ENCODE measurements around the gene STK32B.
A peak's percentile ranks its signal among the peaks of the same experiment; 100 is the strongest.
"Not testable (repeated sequence)": the region's sequence is repeated elsewhere in the genome, so short reads cannot be mapped to it uniquely, and the experiment has no call there.

Gene STK32B

DNA sequence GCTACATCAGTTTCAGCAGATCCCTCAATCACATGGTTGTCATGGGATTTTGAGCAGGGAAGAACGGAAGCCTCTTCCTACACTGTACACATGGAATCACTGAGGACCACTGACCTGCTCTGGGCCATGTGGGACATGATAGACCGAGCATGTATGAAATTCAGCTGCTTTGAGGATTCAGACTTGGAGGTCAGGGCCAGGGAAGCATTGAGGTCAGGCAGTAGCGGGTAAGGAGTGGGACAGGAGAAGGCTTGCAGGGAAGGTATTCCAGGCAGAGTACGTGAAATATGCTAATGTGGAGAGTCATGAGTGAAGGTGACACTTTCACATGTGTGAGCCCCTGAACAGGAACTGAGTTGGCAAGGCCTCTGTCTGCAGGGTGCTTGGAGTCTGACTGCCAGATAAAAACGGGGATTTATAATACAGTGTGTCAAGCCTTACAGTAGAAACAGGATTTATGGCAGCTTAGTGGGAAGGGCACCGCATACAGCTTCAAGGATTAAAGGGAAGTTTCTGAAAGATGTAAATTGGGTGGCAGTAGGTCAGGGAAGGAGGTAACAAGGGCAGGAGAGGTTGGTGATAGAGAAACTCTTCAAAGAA lies 111.7 kb downstream of the STK32B start:
- DNase-seq (ENCODE audit: low spot score), result no peak

DNA sequence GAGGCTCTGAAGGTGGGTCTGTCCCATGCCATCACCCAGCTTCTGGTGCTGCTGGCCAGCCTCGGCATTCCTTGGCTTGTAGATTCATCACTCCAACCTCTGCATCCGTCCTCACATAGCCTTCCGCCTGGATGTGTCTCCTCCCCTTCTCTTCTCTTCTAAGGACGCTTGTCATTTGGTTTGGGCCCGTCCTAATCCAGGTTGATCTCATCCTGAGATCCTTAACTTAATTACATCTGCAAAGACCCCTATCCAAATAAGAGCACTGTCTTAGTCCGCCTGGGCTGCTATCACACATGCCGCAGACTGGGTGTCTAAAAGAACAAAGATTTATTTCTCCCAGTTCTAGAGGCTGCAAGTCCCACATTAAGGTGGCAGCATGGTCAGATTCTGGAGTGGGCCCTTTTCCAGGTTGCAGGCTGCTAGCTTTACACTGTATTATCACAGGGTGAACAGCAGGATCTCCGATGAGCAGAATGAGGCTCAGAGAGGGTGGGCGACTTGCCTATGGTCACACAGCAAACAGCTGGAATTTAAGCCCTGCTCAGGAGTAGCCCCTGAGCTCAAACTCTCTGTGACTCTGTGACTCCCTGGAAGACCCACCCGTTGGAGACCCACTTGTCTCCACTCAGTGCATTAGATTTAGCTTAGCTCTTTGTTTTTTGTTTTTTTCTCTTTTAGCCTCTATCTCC lies 113.1 kb downstream of the STK32B start:
- no peak for DNase-seq (ENCODE audit: low spot score)

DNA sequence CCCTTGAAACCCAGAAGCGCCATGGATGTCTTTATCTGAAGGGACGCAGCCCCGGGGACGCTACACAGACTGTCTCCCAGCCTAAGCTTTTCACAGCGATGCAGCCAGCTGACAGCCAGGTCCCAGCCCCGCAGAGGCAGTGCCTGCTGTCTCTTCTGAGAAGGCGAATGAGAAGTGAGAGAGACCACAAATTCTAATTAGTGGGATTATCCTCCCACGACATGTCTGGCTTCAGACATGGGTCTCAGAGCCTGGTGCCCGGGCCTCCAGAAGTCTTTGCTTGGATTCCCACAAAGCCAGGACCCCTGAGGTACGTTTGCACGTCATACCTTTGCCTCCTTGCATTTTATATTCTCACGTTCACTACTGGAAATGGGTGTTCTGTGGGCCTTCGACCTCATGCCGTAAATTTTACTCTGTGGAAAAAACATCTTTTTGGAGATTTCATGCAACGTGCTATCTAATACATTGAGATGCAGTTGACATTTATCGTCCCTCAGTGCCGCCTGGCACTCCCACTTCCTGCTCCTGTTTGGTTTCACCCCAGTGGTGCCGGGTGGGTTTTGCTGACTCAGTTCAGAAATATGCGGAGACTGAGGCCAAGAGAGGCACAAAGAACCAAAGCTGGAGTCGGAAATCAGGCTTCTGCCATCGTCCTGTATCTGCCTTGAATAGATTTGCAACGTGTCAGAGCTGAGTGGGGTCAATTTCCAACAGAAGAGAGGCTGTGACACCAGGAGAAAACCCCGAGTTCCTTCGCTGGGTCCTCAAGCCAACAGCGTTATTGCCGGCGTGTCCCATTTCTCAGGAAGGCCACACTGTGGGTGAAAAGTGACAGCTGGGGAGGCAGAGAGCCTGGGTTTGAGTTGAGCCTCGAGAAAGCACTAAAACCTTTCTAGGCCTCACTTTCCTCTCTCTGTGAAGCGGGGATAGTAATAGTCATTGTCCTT lies 114.4 kb downstream of the STK32B start:
- DNase-seq (ENCODE audit: low spot score), result no peak

DNA sequence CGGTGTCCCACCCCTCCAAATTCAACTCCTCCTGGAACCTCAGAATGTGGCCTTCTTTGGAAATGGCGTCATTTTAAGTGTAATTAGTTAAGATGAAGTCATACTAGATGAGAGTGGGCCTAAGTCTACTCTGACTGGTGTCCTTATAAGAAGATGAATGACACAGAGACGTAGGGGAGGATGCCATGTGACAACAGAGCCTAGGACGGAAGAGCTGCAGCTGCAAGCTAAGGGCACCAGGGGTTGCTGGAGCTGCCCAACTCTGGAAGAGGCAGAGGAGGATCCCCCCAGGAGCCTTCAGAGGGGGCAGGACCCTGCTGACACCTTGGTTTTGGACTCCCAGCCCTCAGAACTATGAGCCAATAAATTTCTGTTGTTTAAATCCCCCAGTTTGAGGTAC lies 115.1 kb downstream of the STK32B start:
- no peak for DNase-seq (ENCODE audit: low spot score)

DNA sequence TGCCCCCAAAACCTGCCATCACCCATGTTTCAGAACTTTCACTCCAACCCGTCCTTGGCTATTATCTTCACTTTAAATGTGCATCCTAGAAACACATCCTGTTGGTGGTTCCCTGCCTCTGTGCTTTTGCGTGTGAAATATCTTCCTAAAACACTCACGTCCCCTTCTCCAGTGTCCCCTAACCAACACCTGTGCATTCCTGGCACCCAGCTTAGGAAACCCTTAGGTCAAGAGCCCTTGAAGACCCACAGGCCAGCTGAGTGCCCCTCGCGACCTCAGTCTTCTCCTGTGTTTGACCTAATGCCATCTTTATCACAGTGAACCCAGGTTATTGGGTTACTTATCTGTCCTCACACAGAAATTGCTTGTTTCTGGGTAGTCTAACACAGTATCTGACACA lies 117.6 kb downstream of the STK32B start:
- DNase-seq (ENCODE audit: low spot score), result no peak

DNA sequence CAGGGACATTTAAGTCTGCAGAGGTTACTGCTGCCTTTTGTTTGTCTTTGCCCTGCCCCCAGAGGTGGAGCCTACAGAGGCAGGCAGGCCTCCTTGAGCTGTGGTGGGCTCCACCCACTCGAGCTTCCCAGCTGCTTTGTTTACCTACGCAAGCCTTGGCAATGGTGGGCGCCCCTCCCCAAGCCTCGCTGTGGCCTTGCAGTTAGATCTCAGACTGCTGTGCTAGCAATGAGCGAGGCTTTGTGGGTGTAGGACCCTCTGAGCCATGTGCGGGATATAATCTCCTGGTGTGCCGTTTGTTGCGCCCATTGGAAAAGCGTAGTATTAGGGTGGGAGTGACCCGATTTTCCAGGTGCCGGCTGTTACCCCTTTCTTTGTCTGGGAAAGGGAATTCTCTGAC lies 124.6 kb downstream of the STK32B start:
- not testable (repeated sequence) for DNase-seq (ENCODE audit: low spot score)

DNA sequence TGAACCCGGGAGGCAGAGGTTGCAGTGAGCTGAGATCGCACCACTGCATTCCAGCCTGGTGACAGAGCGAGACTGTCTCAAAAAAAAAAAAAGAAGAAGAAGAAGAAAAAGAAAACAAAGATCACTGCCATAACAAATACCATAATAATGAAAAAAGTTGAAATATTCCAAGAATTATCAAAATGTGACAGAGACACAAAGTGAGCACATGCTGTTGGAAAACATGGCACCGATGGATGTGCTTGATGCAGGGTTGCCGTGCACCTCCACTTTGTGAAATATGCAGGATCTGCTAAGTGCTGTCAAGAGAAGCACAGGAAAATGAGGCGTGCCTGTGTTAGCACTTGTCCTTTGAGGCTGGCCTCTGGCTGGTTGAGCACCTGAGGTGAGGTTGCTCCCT lies 133.3 kb downstream of the STK32B start:
- no peak for DNase-seq (ENCODE audit: low spot score)

DNA sequence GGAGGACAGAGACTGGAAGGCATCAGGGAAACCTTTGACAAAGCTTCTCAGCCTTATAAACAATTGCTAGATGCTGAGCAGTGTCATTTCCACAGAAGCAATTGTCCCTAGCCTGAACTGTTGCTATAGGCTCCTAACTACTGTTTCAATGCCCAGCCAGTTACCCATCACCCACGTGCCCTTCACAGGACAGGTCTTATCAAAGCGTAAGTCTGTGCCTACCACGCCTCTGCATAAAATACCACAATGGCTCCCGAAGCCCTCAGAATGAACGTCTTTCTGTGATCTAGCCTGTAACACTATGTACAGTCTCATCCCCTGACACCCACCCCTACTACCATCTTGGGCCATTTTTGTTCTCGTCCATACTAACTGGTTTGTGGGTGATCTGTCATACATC lies 134.3 kb downstream of the STK32B start:
- no peak for DNase-seq (ENCODE audit: low spot score)

DNA sequence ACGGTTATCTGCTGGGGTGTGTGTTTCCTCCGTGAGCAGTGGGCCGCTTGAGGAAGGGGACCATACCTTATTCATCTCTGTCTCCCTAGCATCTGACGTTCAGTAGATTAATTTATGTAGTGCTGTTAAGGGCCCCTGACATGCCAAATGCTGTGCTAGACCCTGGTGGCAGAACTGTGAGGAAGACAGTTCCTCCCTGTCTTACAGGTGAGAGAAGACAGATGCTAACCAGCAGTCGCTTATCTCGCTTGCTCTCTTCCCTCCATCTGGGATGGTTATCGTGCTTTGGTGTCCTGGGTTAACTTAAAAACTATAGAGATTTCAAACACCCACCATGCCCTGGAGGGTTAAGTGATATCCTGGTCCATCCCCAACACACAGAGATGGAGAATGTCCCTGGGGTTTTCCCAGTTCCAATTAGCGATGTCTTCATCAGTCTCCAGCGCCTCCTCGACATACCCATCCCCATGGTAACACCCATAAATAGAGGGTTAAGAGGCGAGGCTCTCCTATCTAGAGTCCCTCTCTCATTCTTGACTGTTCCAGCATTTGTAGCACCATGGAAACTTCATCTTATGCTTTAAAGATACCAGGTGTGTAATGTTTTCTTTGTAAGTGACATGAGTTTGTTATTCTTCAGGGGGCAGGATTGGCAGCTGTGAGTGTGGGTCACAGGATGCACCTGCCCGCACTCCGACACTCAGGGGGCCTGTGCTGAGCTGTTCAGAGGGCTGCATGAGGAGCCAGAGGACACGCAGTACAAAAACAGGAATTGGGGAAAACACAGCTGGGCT lies 135.2 kb downstream of the STK32B start:
- peak; percentile 25 for DNase-seq (ENCODE audit: low spot score)

DNA sequence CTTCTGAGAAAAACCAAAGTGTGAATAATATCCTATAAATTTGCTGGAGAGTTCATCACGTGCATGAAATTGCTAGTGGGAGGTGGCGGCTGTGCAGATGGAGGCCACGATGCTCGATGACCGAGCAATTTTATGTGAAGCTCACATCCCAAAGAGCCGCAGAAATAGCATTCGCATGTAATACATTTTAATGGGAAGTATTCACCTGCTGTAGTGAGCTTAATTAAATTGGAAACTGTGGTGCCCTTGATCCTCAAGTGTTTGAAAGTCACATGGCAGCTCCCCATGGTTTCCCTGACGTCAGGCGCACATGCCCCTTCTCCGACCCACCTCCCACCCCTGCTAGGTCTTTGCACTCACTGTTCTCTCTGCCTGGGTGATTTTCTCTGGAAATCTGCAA lies 136.8 kb downstream of the STK32B start:
- no peak for DNase-seq (ENCODE audit: low spot score)

DNA sequence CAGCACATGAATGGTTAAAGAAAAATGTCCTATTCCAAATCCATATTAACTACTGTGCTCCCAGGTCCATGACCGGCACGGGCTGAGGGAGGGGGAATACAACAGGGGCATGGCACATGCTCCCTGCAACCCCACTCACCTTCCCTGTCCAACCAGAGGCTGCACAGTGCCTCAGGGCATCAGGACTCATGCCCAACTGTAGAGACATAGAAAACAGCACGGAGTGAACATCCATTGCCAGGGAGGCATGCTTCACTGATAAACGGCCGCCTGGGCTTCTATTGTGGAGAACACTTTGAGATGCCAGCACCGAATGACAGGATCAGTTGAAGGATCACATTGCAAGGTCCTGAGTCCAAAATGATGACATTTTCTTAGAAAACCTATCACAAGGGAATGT lies 140.6 kb downstream of the STK32B start:
- no peak for DNase-seq (ENCODE audit: low spot score)

DNA sequence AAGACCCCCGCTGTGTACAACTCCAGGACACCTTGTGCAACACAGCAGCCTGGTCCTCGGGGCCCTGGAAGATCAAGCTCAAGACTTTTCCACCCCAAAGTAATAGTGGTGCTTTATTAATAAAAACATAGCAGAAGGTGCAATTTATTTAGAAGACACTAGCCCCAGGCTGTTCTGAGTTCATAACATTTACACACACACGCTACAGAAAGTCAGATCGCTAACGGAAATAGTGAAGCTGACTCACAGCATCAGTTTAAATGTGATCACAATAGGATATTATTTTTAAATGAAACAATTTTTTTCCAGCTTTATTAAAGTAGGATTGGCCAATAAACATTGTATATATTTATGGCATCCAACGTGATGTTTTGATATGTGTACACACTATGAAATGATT lies 141.0 kb downstream of the STK32B start:
- DNase-seq (ENCODE audit: low spot score), result no peak

DNA sequence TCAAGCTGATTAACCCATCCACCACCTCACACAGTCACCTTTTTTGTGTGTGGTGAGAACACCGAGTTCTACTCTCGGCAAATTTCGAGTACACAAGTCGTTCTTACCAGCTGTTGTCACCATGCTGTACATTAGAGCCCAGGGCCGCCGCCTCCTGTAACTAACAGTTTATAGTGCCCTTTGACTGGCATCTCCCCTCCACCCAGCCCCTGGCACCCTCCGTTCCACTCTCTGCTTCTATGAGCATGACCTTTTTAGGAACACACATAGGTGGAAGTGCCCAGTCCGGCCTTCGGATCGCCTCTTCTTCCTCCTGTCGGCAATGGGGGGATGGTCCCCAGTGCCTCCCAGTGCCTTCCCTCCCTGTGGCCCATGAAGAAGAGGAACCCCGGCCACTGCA lies 141.4 kb downstream of the STK32B start:
- DNase-seq (ENCODE audit: low spot score), result no peak

DNA sequence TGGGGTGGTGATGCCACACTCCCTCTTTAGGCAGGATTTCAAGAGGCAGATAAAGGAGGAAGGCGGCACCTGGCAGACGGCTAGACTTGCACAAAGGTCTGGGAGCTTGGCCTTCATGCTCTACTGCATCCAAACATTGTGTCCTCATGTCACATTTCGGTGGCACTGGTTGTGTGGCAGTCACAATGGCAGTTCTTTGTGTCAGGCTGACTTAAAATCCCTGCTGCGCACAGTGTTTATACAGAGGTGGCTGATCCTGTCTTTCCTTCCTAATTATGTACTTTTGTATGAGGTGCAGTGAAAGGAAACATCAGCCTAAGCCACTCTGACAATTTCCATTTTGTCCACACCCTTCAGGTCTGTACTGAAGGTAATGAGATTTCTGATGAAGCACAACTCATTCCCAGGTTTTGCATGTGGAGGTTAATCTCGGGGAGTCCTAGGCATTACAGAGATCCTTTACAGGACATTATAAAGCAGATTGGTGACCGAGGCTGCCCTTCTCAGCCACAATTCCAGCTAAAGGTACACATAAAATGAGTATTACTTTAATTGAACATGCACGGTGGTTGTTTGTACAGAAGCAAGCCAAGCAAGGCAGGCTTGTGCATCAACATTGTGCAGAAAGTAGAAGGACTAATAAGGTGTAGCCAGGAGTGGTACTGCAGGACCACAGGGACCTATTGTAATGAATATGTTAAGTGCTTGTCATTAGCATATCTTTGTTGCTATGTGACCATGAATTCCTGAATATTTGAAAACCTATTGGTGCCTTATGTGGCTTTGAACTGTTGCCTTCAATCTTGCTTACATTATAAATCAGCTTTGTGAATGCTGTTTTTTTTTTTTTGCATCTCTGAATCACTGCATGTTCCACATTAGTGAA lies 147.6 kb downstream of the STK32B start:
- DNase-seq (ENCODE audit: low spot score), result no peak

DNA sequence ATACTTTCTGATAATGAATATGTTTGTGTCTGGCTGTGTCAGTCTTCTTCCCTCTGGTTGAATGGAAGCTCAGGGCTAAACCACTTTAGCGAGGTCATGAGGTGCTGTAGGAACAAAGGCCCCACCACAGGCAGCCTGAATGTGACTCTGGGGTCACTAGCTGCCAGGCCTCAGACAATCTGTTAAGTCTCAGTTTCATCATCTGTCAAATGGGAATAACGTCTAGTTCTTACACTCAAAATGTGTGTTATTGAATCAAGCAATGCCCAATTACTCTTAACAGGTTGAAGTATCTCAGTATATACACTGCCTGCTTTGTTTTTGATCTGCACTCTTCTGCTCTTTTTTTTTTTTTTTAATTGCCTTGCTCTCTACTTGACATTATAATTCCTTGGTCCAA lies 148.6 kb downstream of the STK32B start:
- no peak for DNase-seq (ENCODE audit: low spot score)

DNA sequence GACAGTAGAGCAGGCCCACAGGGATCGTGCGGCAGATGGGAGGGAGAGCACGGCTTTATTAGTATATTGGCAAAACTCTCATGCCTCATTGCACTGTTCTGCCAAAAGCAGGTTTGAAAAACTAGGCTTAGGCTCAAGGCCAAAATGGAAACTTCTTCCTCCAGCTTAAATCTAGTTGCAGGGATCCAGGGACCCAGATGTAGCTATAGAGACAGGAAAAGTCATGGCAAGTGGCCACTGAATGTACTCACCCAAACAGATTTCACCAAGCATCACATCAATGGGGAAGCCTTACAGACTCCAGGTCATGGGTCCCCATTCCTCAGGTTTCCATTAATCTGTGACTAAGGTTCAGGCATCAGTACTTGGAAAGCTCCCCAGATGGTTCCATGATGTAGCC lies 149.2 kb downstream of the STK32B start:
- DNase-seq (ENCODE audit: low spot score), result no peak

DNA sequence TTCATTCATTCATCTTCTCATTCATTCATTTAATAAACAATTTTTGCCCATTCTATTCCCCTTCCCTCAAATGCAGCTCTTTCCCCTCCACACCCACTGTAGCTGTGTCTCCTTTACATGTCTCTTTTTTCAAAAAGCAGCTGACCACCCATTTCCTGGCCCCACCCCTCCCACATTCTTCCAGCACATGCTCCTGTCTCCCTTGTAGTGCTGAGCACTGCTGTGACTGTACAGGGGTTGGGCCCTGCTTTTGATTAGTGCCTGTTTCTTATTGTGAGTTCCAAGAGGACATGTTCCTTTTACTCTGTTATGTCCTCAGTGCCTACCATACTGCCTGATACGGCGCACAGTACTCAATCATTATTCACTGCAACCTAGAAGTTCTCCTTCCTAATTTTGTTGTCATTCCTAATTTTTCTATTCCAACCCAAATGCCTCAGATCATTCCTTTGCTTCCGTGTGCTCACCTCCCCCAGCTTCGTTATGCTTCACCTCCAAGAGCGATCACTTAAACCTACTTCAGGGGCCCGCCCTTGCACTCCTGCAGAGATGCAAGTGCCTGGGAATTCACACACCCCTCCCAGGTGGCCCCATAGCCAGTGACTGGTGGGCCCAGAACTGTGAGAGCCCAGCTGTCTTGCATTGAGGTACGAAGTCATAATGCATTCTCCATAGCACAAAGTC lies 152.2 kb downstream of the STK32B start:
- DNase-seq (ENCODE audit: low spot score), result no peak

DNA sequence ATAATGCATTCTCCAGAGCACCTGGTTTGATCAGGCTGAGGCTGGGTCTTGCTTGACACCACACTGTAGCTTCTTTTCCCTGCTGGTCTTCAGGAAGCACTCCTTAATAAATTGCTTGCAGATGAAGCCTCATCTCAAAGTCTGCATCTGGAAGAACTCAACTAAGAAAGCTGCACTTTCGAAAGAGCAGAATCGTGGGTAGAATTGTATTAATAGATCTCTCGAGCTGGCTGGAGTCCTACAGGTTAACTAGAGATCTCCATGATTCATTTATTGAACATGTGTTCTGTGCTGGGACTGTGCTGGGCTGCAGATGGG lies 152.7 kb downstream of the STK32B start:
- DNase-seq (ENCODE audit: low spot score), result no peak

DNA sequence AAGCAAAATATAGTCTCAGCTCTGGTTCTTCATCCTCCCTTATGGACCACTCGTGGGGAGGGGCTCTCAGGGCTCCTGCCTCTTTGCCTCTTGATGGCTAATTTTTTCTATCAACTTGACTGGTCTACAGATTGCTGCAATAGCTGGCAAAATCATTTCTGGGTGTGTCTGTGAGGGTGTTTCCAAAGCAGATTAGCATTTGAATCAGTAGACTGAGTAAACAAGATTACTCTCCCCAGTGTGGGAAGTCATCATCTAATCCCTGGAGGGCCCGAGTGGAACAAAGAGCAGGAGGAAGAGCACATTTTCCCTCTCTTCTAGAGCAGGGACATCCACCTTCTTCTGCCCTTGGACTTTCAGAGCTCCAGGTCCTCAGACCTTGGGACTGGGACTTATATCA lies 153.5 kb downstream of the STK32B start:
- no peak for DNase-seq (ENCODE audit: low spot score)

DNA sequence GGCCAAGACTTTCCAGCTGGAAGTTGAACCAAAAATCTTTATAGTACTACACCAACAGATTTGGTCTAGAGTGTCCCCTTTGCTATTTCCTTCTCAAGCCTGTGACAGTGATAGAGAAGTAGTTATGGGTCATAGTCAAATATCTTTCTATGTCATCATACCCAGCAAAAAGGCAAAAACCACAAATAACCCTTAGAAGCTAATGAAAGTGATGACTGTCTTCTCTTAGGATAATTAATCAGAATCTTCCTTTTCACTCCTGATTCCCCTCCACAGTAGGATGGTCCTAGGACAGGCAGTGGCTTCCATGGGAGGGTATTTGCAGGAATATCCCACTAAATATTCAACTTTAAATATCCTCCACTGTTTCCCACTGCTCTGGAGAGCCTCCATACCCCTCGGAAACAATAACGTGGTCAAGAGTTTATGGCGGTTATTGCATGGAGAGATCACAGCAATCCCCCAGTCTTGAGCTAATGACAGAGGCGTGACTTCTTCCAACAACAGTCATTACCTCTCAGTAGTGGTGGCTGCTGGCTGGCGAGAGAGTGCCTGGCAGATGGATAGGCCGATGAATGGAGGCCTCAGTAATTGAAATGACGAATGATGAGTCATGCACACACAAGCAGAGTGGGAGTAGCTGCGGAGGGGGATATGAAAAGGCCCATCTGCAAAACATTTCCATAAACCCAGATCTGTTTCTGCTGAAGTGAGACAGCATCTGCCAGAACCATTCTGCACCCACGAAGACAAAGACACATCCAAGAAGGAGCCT lies 154.9 kb downstream of the STK32B start:
- DNase-seq (ENCODE audit: low spot score), result no peak

Data from NAMALWA (cell line).